Fibroblast of skin of scalp (primary cell): ENCODE data around the gene THSD7A.

Experiments used
- DNase-seq: peaks from one replicate; pipeline ENCODE4 v3.0.0-alpha.2; 2013

Gene THSD7A

DNA sequence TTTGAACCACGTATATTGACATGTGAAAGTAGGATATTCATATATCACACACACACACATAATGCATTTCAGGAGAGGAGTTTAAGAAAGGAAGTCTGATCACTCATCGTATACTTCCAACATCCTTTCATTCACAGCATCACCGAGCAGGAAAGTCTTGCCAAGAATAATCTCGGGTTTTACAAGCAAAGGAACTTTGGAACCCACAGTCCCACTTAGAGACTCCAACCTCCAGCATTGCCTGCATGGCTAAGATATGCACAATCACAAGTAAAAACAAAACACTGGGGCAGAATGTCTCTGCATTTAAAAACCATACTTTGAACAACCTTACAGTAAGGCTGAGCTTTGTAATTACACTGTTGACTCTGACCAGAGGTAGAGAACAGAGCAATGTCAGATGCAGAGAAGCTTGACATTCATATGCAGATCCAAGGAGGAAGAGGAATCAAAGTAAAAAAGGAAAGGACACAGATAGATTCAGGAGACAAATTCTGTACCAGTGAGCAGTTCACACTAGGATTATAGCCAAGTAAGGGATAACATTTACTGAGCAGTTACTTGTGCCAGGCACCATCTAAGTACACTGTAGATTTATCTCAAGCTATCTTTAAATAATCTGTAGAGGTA is 14.8 kb downstream of the THSD7A start:
- DNase-seq = no peak

DNA sequence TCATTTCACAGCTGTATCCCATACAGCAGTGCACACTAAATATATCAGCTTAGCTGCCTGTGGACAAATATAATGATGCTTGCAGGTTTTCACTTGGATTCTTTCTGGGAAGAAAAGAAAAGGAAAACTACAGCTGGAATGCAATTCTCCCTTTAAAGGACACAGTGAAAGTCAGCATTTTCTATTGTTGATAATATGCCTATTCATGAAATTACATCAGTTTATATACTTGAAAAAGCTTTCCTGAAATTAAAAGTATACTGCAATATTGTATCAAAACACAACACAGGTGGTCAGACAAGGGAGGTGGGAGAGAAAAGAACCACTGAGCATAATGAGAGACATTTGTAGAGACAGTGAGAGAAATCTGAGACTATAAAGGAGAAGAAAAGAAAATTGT is 20.3 kb downstream of the THSD7A start:
- no peak for DNase-seq

- no peak for DNase-seq
Observed at GRCh38 chr7:11810043-11810625, 21.9 kb downstream of the THSD7A start.

- DNase-seq = no peak
Observed at GRCh38 chr7:11807000-11807399, 25.0 kb downstream of the THSD7A start.

- DNase-seq = no peak
Observed at GRCh38 chr7:11804621-11805020, 27.4 kb downstream of the THSD7A start.

DNA sequence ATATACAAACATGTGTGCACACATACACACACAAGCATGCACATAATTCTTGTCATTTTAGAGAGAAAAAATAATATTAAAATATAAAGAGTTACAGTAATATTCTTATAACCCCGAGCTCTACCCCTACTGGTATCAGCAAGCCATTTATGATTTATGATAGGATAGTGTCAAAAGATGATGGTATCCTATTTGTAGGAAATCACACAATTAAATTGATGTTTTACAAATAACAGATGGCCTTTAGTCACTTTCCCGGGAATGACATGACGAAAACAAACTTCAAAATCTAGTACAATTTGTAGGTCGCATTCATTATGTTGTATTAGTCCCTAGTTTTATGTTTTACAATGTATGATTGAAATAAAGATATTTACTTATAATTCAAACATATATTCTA is 36.8 kb downstream of the THSD7A start:
- DNase-seq = no peak

DNA sequence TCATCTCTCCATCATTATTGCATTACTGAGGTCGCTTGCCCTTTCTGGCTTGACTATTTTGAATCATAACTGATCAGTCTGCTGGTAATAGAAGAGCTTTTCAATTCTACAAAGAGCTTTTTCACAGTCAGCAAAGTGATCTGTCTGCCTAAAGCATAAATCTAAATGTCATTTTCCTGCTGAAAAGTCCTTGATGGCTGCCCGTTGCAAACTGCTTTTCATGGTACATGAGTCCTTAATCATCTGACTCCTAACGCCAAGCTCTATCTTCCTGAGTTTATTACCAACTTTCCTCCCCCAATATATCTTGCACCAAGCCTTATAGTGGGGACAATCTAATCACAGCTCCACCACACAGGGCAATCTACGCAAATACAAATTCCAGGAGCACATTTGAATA is 39.8 kb downstream of the THSD7A start:
- DNase-seq = no peak

DNA sequence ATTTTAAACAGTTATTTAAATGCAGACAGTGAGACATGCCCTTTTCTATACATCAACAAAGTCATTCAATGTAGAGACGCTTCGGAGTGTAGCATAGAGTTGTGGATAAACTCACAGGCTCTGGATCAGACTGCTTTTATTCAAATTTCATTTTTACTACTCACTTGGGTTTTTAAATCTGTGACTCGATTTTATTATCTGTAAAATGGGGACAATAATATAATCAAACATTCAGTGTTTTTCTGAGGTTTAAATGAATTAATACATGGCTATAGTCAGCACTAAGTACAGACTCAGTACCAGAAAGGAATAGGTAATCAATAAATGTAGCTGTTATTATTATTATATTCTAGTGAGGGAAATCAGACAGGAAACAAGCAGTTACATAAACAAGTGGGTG is 43.4 kb downstream of the THSD7A start:
- DNase-seq = no peak

DNA sequence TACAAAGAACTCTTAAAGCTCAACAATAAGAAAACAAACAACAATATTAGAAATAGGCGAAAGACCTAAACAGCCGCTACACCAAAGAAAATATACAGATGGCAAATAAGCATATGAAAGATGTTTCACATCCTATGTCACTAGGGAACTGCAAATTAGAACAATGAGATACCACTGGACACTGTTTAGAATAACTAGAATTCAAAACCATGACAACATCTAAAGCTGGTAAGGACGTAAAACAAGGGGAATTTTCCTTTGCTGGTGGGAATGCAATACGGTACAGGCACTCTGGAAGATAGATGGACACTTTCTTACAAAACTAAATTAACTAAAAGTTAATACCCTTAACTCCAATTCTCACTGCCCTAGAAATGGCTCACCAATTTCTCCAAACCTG is 44.5 kb downstream of the THSD7A start:
- no peak for DNase-seq

- peak; percentile 74 for DNase-seq
Observed at GRCh38 chr7:11786186-11786585, 45.8 kb downstream of the THSD7A start.

DNA sequence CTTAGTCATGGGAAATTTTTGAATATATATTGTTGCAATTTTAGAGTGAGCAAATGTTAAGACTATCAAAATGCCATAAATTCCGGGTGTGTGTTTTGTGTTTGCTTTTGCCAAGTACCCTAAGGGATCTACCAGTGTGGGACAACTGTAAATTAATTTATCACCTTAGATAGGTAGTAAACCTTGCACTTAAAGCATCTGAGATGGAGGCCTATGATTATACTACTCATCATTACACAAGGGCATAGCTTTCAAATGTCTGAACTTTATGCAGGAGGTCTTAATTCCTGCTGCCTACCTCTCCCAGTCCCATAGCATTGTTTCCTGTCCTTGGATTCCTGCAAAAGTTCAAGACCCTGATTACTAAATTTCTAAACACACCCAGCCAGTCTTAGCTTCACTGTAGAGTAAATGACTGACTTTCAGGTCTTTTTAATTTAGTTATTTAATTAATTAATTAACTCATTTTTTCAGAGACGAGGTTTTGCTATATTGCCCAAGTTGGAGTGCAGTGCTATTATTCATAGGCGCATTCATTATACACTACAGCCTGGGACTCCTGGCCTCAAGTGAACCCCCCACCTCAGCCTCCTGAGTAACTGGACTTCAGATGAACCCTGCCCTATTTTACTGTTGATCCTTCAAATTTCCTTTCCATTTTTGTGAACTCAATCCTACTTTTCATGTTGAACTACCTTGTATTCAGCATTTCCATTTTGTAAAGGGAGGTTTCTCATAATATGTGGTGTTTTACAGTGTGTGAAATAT is 47.0 kb downstream of the THSD7A start:
- DNase-seq = no peak

- no peak for DNase-seq
Observed at GRCh38 chr7:11779864-11780674, 51.9 kb downstream of the THSD7A start.

- DNase-seq = no peak
Observed at GRCh38 chr7:11776039-11776438, 56.0 kb downstream of the THSD7A start.

DNA sequence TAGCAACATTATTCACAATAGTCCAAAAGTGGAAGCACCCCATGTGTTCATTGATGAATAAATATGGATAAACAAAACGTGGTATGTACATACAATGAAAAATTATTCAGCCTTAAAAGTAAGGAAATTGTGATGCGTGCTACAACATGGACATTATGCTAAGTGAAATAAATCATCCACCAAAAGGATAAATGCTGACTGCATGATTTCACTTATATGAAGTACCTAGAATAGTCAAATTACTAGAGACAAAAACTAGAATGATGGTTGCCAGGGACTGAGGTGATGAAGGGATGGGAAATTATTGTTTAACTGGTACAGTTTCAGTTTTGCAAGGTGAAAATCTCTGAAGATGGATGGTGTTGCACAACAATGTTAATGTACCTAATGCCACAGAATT is 56.6 kb downstream of the THSD7A start:
- DNase-seq = no peak

GRCh38 chr7:11768263-11768662 is 63.7 kb downstream of the THSD7A start:
- DNase-seq = no peak

GRCh38 chr7:11767148-11767547 is 64.8 kb downstream of the THSD7A start:
- DNase-seq = no peak

GRCh38 chr7:11760372-11760771 is 71.6 kb downstream of the THSD7A start:
- no peak for DNase-seq

DNA sequence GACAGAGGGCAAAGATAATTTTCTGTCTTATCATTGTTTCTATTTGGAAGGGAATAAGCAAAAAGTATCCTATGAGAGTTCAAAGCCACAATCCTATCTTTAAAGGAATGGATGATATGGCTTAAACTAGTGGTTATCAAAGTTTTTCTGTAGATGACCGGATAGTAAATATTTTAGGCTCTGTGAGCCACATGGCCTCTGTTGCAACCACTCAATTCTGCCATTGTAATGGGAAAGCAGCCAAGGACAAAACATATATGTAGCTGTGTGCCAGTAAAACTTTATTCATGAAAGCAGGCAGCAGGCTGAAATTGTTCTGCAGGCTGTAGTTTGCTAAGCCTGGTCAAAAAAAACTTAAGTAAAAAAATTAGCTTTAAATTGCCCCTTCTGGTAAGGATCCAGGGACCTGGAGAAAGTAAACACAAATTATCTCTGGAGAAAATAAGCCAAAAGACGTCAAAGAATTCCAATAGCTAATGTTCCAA is 73.3 kb downstream of the THSD7A start:
- DNase-seq = no peak

GRCh38 chr7:11757153-11757552 is 74.8 kb downstream of the THSD7A start:
- no peak for DNase-seq

- no peak for DNase-seq
Observed at GRCh38 chr7:11754933-11755332, 77.1 kb downstream of the THSD7A start.

DNA sequence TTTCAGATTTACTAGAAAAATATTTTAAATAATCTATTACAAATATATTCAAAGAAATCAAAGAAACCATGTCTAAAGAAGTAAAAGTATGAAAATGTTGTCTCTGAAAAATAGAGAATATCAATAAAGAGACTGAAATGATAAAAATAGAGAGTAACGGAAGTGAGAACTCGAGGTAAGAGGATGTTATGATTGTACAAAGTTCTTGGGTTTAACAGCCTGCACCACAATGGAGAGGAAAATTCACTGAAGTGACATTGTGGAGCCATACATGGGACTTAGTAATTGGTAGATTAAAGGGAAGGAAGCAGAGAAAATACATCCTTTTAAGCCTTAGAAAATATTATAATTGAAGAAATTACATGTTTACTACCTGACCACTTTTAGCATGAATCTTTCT is 77.9 kb downstream of the THSD7A start:
- no peak for DNase-seq

DNA sequence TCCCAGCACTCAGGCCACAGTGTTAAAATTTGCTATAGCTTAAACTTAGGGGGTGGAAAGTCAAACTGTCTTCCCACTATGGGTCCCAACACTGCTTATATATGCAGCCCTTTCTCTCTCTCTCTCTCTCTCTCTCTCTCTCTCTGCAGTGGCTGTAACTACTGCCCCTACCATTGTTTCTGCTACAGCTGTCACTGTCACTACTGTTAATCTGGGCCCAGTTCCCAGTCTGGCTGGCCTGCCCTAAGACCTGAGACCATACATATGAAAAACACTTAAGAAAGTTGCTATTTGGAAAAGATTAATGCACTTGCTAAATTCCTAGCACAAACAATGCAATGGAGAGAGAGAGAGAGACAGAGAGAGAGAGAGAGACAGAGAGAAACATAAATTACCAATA is 78.6 kb downstream of the THSD7A start:
- DNase-seq = no peak

GRCh38 chr7:11751807-11752389 is 80.1 kb downstream of the THSD7A start:
- no peak for DNase-seq
